ENCODE results near the gene DCLK3. TPM values are rescaled to one million over a fixed set of nuclear protein-coding genes. Genes with fewer than 3 reads are reported as not detected.

Gene DCLK3
- total RNA-seq, 1 experiment from 2014 or later = 1.4 TPM

- Histone ChIP-seq H3K14ac (ENCODE audit: insufficient read depth, low read length) (no peak overlapping the region), H3K27me3 (ENCODE audit: insufficient read depth, low read length) (no peaks in the 10 kb centered on the region), H4K91ac (ENCODE audit: insufficient read length, low read depth, low read length) (no peak overlapping the region), H4K5ac (ENCODE audit: insufficient read length, low read depth, low read length) (no peak overlapping the region), H3K23ac (ENCODE audit: insufficient read length, low read depth, low read length) (no peak overlapping the region), H2BK12ac (ENCODE audit: insufficient read length, low read depth, low read length) (no peak overlapping the region), H3K27ac (ENCODE audit: insufficient read length, low read depth, low read length) (no peak overlapping the region), H2BK20ac (ENCODE audit: low read depth, low read length, poor library complexity, severe bottlenecking) (no peak overlapping the region), H3K4me2 (ENCODE audit: insufficient read depth, insufficient read length, low read length) (no peak overlapping the region), H2AK5ac (ENCODE audit: insufficient read length, low read length) (no peak overlapping the region), H2BK15ac (ENCODE audit: low read depth, low read length) (no peak overlapping the region), H3K9me3 (ENCODE audit: control insufficient read depth, low read depth, low read length) (no peaks in the 10 kb centered on the region), H3K4ac (ENCODE audit: low read depth, low read length) (no peak overlapping the region), H3K23me2 (ENCODE audit: insufficient read length, low read depth, low read length, poor library complexity, severe bottlenecking) (no peaks in the 10 kb centered on the region), H4K8ac (replicated peaks; ENCODE audit: insufficient read length, low read depth, low read length) (no peak overlapping the region), H2BK120ac (ENCODE audit: low read depth, low read length, poor library complexity, severe bottlenecking) (no peak overlapping the region), H4K20me1 (ENCODE audit: control insufficient read depth, insufficient read depth, insufficient read length) (no peaks in the 10 kb centered on the region), H2BK5ac (ENCODE audit: insufficient read length, low read length) (no peak overlapping the region), H3K56ac (ENCODE audit: insufficient read length, low read depth, low read length) (no peak overlapping the region), H3K18ac (ENCODE audit: insufficient read length, low read depth, low read length) (no peak overlapping the region), H2AFZ (ENCODE audit: low read length) (no peak overlapping the region), H3K79me2 (ENCODE audit: insufficient read depth, low read length) (no peaks in the 10 kb centered on the region), H3K79me1 (ENCODE audit: insufficient read depth, low read depth, low read length, poor library complexity, severe bottlenecking) (no peaks in the 10 kb centered on the region), H3T11ph (ENCODE audit: low read length) (no peak overlapping the region), H3K9ac (ENCODE audit: extremely low read depth, insufficient read length, low read length) (no peak overlapping the region), H3K4me1 (ENCODE audit: insufficient read depth, low read length) (no peaks in the 10 kb centered on the region; the same call in 1 of the 2 replicates)
- DNase-seq = no peak
- TF ChIP-seq CTCF (conservative IDR thresholded peaks at IDR 0.05) = no peak
- Mint-ChIP-seq H3K9me3 (peaks cover 13 to 18% of the 10 kb centered on the region in 2 experiments), H3K27me3 (ENCODE audit: low read depth) (no peaks in the 10 kb centered on the region), H3K4me1 (peaks cover 15 to 17% of the 10 kb centered on the region in 2 experiments), H3K27ac (no peak overlapping the region), H3K36me3 (ENCODE audit: insufficient read depth in 1 of 3, low read depth in 3 of 3) (peaks cover 0 to 14% (median 0%) of the 10 kb centered on the region in 3 experiments; a peak in 3 of 7 replicates), H3K4me3 (no peak overlapping the region)
- no CpG with 5 or more reads among the region's 5 CpGs for WGBS (ENCODE audit: extremely low coverage, insufficient read length, low lambda C conversion rate)
Observed at GRCh38 chr3:36803091-36803791, 38.9 kb upstream of the DCLK3 start.

Data from H9 (cell line).